ENCODE measurements around the gene GMNC.

Gene GMNC

GRCh38 chr3:190863119-190863465 lies 598 bp upstream of the GMNC start:
- H3K4me1 ChIP-seq (ENCODE audit: insufficient read depth, poor library complexity, severe bottlenecking) = no peaks in the 10 kb centered on the region
- H3K4me3 ChIP-seq (ENCODE audit: severe bottlenecking) = peak overlapping the region; percentile 64
- no peaks in the 10 kb centered on the region for H3K9me3 ChIP-seq (ENCODE audit: severe bottlenecking)
- no peak for ATAC-seq (ENCODE audit: low read depth)
- peaks cover 2% of the 10 kb centered on the region for H3K27me3 ChIP-seq (ENCODE audit: insufficient read depth, poor library complexity, severe bottlenecking)
- DNase-seq (ENCODE audit: low spot score) = no peak
- no peak overlapping the region for H3K27ac ChIP-seq (ENCODE audit: poor library complexity, severe bottlenecking)
- TF ChIP-seq CTCF (IDR thresholded peaks at IDR 0.05; ENCODE audit: poor library complexity, severe bottlenecking) = no peak
- no peaks in the 10 kb centered on the region for H3K36me3 ChIP-seq (ENCODE audit: low read depth)

GRCh38 chr3:190860521-190860920 lies 2.0 kb downstream of the GMNC start:
- no peak for DNase-seq (ENCODE audit: low spot score)
- H3K9me3 ChIP-seq (ENCODE audit: severe bottlenecking) = no peaks in the 10 kb centered on the region
- H3K27me3 ChIP-seq (ENCODE audit: insufficient read depth, poor library complexity, severe bottlenecking) = peaks cover 2% of the 10 kb centered on the region
- no peak for ATAC-seq (ENCODE audit: low read depth)
- no peaks in the 10 kb centered on the region for H3K4me1 ChIP-seq (ENCODE audit: insufficient read depth, poor library complexity, severe bottlenecking)
- no peak for TF ChIP-seq CTCF (IDR thresholded peaks at IDR 0.05; ENCODE audit: poor library complexity, severe bottlenecking)
- no peak overlapping the region for H3K4me3 ChIP-seq (ENCODE audit: severe bottlenecking)
- H3K27ac ChIP-seq (ENCODE audit: poor library complexity, severe bottlenecking) = no peak overlapping the region
- H3K36me3 ChIP-seq (ENCODE audit: low read depth) = no peaks in the 10 kb centered on the region

GRCh38 chr3:190855151-190855550 lies 7.3 kb downstream of the GMNC start:
- peaks cover 5% of the 10 kb centered on the region for H3K4me1 ChIP-seq (ENCODE audit: insufficient read depth, poor library complexity, severe bottlenecking)
- ATAC-seq (ENCODE audit: low read depth) (no peak), DNase-seq (ENCODE audit: low spot score) (no peak)
- no peaks in the 10 kb centered on the region for H3K9me3 ChIP-seq (ENCODE audit: severe bottlenecking)
- H3K27ac ChIP-seq (ENCODE audit: poor library complexity, severe bottlenecking) = no peak overlapping the region
- no peaks in the 10 kb centered on the region for H3K27me3 ChIP-seq (ENCODE audit: insufficient read depth, poor library complexity, severe bottlenecking)
- no peaks in the 10 kb centered on the region for H3K36me3 ChIP-seq (ENCODE audit: low read depth)
- TF ChIP-seq CTCF (IDR thresholded peaks at IDR 0.05; ENCODE audit: poor library complexity, severe bottlenecking) = no peak
- no peak overlapping the region for H3K4me3 ChIP-seq (ENCODE audit: severe bottlenecking)

- no peak for TF ChIP-seq CTCF (IDR thresholded peaks at IDR 0.05; ENCODE audit: poor library complexity, severe bottlenecking)
- no peak for ATAC-seq (ENCODE audit: low read depth)
- no peak for DNase-seq (ENCODE audit: low spot score)
Observed at GRCh38 chr3:190854062-190854461, 8.4 kb downstream of the GMNC start.

GRCh38 chr3:190853464-190853863 lies 9.0 kb downstream of the GMNC start:
- Histone ChIP-seq H3K4me3 (ENCODE audit: severe bottlenecking) (no peak overlapping the region), H3K9me3 (ENCODE audit: severe bottlenecking) (no peaks in the 10 kb centered on the region), H3K27ac (ENCODE audit: poor library complexity, severe bottlenecking) (no peak overlapping the region), H3K27me3 (ENCODE audit: insufficient read depth, poor library complexity, severe bottlenecking) (no peaks in the 10 kb centered on the region), H3K36me3 (ENCODE audit: low read depth) (no peaks in the 10 kb centered on the region), H3K4me1 (ENCODE audit: insufficient read depth, poor library complexity, severe bottlenecking) (peaks cover 5% of the 10 kb centered on the region)
- ATAC-seq (ENCODE audit: low read depth) = peak; percentile 17; the same call in 1 of the 3 replicates
- no peak for TF ChIP-seq CTCF (IDR thresholded peaks at IDR 0.05; ENCODE audit: poor library complexity, severe bottlenecking)
- DNase-seq (ENCODE audit: low spot score) = no peak

More at GRCh38 chr3:190854062-190854461, 8.4 kb downstream of the GMNC start:
- peaks cover 5% of the 10 kb centered on the region for H3K4me1 ChIP-seq (ENCODE audit: insufficient read depth, poor library complexity, severe bottlenecking)
- H3K27ac ChIP-seq (ENCODE audit: poor library complexity, severe bottlenecking) = no peak overlapping the region
- no peak overlapping the region for H3K4me3 ChIP-seq (ENCODE audit: severe bottlenecking)
- no peaks in the 10 kb centered on the region for H3K27me3 ChIP-seq (ENCODE audit: insufficient read depth, poor library complexity, severe bottlenecking)
- H3K36me3 ChIP-seq (ENCODE audit: low read depth) = no peaks in the 10 kb centered on the region
- H3K9me3 ChIP-seq (ENCODE audit: severe bottlenecking) = no peaks in the 10 kb centered on the region

Measured in RWPE2 (cell line).